CD4-positive, alpha-beta T cell treated with Interleukin-6 at 100 ng/mL for 8 hours (primary cell): Measurements from ENCODE around the gene SV2C.
"Not testable (repeated sequence)": the region's sequence is repeated elsewhere in the genome, so short reads cannot be mapped to it uniquely, and the experiment has no call there.

ENCODE experiments used
- DNase-seq: peaks from one replicate; pipeline ENCODE4 v3.0.0-alpha.2; 2020; ENCODE audit warnings: mixed read lengths, low spot score

SV2C gene

GRCh38 chr5:76082772-76083554 is at the start of gene SV2C:
Gene SV2C (plus strand): TSS chr5:76083383. CDS start chr5:76131751, 48,368 bp downstream.
- DNase-seq: no peak

GRCh38 chr5:76037736-76038151 is 45.4 kb upstream of the SV2C start:
- DNase-seq: not testable (repeated sequence)

GRCh38 chr5:76038212-76038611 is 45.0 kb upstream of the SV2C start:
- no peak for DNase-seq

GRCh38 chr5:76040806-76041205 is 42.4 kb upstream of the SV2C start:
- no peak for DNase-seq

GRCh38 chr5:76041863-76042262 is 41.3 kb upstream of the SV2C start:
- DNase-seq: no peak

- no peak for DNase-seq
These were observed 36.4 kb upstream of the SV2C start for GRCh38 chr5:76046741-76047140.

GRCh38 chr5:76050134-76050533 is 33.0 kb upstream of the SV2C start:
- no peak for DNase-seq

GRCh38 chr5:76062502-76063041 is 20.6 kb upstream of the SV2C start:
- no peak for DNase-seq

- no peak for DNase-seq
These were observed 17.9 kb upstream of the SV2C start for GRCh38 chr5:76065258-76065657.

- DNase-seq: no peak
These were observed 14.0 kb upstream of the SV2C start for GRCh38 chr5:76069061-76069735.

- peak; percentile 5 for DNase-seq
These were observed 8.6 kb upstream of the SV2C start for GRCh38 chr5:76074487-76075065.

GRCh38 chr5:76081811-76082771 is 1.1 kb upstream of the SV2C start:
- DNase-seq: no peak

- no peak for DNase-seq
These were observed 642 bp downstream of the SV2C start for GRCh38 chr5:76083555-76084495.

- no peak for DNase-seq
These were observed 1.5 kb downstream of the SV2C start for GRCh38 chr5:76084496-76085242.

- DNase-seq: no peak
These were observed 2.0 kb downstream of the SV2C start for GRCh38 chr5:76085243-76085579.

GRCh38 chr5:76086095-76086494 is 2.9 kb downstream of the SV2C start:
- DNase-seq: no peak

GRCh38 chr5:76089156-76089555 is 6.0 kb downstream of the SV2C start:
- DNase-seq: not testable (repeated sequence)

- no peak for DNase-seq
These were observed 8.2 kb downstream of the SV2C start for GRCh38 chr5:76091351-76091750.

- peak; percentile 12 for DNase-seq
These were observed 16.1 kb downstream of the SV2C start for GRCh38 chr5:76099286-76099702.

- DNase-seq: no peak
These were observed 16.6 kb downstream of the SV2C start for GRCh38 chr5:76099756-76100155.
